Measurements from ENCODE around the gene P4HA2.

Gene P4HA2

DNA sequence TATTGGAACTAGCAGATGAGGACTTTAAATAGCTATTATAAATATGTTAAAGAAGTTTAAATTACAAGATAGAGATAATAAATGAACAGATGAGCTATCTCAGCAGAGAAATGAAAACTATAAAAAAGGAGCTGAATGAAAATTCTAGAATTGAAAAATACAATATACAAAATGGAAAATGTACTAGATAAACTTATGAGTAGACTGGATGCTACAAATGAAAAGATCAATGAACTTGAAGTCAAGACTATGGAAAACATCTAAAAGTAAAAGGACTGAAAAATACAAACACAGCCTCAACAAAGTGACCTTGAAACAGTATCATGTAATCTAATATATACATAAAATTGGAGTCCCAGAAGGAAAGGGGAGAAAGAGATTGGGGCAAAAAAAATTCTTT lies 19.2 kb upstream of the P4HA2 start:
- DNase-seq, result no peak

DNA sequence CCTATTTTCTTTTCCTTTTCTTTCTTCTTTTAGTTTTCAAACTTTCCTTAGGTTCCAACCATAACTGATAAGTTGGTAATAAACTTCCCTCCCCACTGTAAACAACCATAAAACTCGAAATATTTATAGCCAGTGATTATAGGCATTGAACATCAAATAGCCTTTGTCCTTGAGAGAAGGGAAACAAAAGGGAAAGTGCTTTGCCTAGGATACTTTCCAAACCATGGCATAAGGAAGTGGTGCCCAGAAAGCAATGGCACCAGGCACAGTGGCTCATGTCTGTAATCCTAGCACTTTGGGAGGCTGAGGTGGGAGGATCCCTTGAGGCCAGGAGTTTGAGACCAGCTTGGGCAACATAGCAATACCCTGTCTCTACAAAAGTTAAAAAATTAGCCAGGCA lies 17.9 kb upstream of the P4HA2 start:
- DNase-seq, result no peak

DNA sequence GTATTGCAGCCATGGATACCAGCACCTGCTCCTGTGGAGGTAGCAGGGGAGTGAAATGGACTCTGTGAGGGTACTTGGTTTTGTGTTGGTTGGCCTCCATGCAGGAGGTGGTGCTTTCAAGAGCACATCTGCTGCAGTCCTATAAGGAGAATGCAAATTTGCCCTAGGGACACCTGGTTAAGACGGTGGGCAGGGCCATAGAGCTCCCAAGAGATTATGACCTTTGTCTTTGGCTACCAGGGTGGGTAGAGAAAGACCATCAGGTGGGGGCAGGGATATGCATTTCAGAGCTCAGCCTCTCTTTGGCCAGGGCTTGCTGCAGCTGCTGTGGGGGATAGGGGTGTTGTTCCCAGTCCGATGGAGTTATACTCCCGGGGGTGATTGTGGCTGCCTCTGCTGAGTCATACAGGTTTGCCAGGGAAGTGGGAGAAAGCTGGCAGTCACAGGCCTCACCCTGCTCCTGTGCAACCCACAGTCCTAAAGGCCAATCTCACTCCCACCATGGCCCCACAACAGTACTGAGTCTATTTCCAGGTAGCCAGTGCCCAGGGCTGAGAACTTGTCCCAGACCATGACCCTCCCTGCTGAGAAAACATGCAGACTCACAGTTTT lies 15.8 kb upstream of the P4HA2 start:
- peak; percentile 3 for DNase-seq

DNA sequence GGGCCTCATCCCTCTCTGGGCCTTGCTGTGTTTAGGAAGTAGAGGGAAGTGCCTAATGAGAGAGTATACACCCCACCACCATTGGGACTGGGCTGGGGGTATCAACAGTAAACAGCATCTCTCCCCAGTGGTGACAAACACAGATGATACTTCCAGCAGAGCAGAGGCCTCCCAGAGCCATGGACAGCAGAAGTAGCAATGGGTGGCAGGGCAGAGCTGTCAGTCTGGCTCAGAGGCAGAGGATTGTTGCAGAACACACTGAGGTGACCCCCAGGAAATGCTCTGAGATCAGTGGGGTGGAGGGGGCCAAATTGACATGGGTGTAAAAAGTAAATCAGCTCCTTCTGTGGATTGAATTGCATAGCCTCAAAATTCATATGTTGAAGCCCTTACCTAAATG lies 12.1 kb upstream of the P4HA2 start:
- no peak for DNase-seq

GRCh38 chr5:132238901-132239500 lies 11.3 kb upstream of the P4HA2 start:
- no peak for DNase-seq

DNA sequence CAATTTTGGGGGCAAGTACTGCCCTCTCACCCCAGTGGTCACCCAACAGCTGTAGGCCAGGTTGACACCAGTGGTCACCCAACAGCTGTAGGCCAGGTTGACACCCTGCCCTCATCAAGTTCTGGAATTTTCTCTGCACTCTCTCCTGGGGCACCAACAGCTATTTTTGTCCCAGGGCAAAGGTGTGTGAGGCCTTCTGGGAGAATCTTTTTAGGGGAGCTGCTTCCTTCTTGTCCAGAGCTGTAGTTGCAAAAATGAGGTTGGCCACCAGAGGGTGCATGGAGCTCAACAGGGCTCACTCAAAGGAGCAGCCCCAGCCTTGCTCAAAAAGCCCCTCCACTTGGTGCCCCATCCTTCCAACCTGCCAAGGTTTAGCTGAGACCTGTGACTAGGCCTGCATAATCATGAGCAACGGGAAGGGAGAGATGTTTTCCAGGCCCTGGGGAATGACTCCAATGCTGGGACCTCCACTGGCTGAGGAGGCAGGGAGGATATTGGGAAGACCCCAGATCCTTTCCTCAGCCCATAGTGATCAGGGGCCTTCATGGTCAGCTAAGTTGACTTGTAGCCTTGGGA lies 10.6 kb upstream of the P4HA2 start:
- DNase-seq, result peak; percentile 78

- no peak for DNase-seq
Measured at GRCh38 chr5:132237670-132238069, 10.0 kb upstream of the P4HA2 start.

GRCh38 chr5:132237141-132237540 lies 9.5 kb upstream of the P4HA2 start:
- no peak for DNase-seq

DNA sequence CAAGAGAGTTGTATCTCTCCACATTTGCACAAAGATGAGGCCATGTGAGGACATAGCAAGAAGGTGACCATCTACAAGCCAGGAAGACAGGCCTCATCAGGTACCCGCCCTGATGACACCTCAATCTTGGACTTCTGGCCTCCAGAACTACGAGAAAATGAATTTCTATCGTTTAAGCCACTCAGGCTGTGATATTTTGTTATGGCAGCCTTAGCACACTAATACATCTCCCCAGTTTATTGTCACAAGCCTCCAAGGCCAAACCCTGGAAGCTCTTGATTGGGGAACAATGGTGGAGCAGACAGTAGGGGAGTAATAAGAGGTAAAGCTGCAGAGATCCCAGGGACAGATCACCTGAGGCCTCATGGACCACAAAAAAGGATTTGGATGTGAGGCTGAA lies 7.7 kb upstream of the P4HA2 start:
- DNase-seq, result no peak

- DNase-seq, result no peak
Measured at GRCh38 chr5:132234684-132235062, 7.0 kb upstream of the P4HA2 start.

DNA sequence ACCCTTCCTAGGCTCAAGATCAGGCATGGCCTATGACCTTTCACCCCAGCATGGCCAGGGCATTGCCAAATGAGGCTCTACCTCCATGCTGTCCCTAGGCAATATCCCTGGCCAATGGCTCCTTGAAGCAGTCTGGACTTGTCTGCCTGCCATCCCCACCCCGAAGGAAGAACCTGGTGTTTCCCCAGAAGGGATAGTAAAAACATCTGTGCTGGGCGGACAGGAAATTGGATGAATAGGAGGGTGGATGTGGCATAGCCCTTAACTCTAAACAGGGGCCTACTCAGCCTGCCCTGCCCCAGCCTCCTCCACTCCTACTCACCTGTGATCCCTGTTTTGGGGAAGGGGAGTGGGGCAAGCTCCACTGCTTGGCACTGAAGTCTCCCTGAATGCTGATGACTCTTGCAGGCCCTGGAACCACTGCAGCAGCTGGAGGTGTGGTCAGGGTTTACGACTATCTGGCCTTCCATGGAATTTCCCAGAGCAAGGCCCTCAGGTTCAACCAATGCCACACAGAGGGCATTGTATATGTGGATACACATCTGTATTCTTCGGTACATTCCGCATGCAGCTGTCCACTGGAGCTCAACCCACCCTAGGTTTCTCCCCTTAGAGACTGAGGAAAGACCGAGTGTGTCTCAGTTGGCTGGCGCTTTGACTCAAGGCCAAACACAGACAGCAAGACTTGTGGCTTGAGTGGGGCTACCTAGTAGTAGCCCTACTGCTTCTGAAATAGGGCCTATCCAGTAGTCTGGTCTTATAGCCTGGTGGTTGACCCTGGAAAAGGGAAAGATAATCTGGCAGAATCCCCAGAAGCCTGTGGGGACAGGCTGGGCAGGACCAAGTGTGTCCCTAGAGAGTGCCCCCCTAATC lies 6.4 kb upstream of the P4HA2 start:
- no peak for DNase-seq

GRCh38 chr5:132233081-132233480 lies 5.4 kb upstream of the P4HA2 start:
- DNase-seq, result no peak

DNA sequence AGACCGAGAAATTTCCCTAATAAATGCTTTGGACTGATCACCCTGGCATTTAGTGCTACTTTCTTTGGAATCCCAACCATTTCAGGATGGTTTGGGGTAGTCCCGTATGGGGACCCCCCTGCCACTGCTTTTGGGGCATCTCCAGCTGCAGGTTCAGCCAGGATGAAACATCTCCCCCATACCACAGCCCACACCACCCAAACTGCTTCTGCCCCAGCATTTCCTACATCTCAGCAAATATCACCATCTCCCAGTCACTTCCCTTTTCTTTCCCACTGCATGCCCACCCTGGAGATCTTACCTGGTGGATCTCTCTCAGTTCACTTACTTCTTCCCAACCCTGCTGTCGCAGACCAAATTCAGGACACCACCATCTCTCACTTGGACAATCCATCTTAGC lies 4.8 kb upstream of the P4HA2 start:
- DNase-seq, result no peak

- DNase-seq, result no peak
Measured at GRCh38 chr5:132230871-132231270, 3.2 kb upstream of the P4HA2 start.

DNA sequence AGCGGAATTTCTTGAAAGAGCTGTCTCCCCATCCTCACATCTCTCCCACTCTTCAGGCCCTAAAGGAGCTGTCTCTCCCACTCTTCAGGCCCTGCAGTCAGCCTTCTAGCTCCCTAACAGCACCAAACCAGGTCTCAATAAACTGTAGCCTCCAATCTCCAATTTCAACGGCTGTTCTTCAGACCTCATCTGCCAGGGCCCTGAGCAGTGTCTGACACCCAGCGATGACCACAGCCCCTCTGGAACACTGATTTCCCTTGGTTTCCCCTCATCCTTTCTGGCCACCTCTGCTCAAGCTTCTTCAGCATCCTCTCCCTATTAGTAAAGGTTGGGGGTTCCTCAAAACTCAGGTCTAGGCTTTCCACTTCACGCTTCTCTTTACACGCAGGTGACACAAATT lies 1.6 kb upstream of the P4HA2 start:
- DNase-seq, result no peak

- no peak for DNase-seq
Measured at GRCh38 chr5:132228241-132229035, 785 bp upstream of the P4HA2 start.

- no peak for DNase-seq
Measured at GRCh38 chr5:132227235-132227484, 493 bp downstream of the P4HA2 start.

DNA sequence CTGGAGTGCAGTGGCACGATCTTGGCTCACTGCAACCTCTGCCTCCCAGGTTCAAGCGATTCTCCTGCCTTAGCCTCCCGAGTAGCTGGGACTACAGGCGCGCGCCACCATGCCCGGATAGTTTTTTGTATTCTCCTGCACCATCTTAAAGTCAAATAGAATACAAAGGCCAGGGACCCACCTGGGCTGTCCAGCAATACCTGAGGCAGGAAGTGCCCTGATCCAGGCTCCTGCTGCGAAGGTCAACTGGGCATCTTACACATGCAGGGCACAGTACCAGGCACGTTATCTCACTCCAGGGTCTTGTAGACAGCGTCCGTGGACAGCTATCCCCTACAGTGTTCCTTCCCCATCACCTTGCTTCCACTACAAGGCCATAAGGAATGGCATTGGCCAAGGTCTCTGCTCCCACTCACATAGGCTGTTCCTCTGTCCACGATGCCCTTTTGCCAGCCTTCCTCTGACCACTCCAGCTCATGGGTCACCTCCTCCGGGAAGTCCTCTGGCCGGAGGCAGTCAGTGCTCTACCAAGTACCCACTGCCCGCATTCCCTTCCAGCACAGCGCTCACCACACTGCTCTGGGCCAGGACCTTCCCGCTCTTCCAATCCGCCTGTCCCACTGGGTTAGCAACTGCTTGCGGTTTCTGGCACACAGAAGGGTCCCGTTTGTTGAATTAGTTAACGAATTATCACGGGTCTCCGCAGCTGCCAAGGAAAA lies 978 bp downstream of the P4HA2 start:
- no peak for DNase-seq

- peak; percentile 30 for DNase-seq
Measured at GRCh38 chr5:132225165-132226032, 2.3 kb downstream of the P4HA2 start.

GRCh38 chr5:132224716-132225115 lies 2.9 kb downstream of the P4HA2 start:
- DNase-seq, result no peak

DNA sequence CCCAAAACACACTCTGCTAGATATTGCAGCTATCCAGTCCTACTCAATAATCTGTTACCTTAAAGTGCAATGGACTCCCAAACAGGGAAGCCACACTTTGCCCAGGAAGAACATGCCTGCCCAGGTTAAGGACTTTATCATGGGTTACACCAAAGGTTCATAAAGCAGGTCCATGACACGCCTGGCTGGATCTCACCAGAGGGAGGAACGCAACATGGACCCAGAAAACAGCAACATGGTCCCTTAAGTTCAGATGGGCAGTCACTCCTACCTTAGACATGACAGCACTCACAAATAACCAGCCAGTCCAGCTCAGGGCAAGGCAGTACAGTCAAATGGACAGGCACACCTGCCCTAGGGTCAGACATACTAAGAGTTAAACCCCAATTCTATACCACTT lies 3.8 kb downstream of the P4HA2 start:
- no peak for DNase-seq

GRCh38 chr5:132222649-132223038 lies 5.0 kb downstream of the P4HA2 start:
- no peak for DNase-seq
